Stimulated activated CD4-positive, alpha-beta T cell treated with anti-CD3 and anti-CD28 coated beads, Interleukin-2, amount 100 ng/mL, for 48 hours (primary cell): ENCODE results near the gene SPECC1.
"Not testable (repeated sequence)": the region's sequence is repeated elsewhere in the genome, so short reads cannot be mapped to it uniquely, and the experiment has no call there.

Source experiments
- DNase-seq, 2 donors: peaks; one replicate each; pipeline ENCODE4 v3.0.0-alpha.2; 2020

SPECC1 gene

GRCh38 chr17:20142268-20142667 is 133.1 kb downstream of the SPECC1 start:
- no peak for DNase-seq

- no peak for DNase-seq
These were observed 134.6 kb downstream of the SPECC1 start for GRCh38 chr17:20143740-20144139.

- DNase-seq = no peak
These were observed 136.4 kb downstream of the SPECC1 start for GRCh38 chr17:20145567-20145966.

GRCh38 chr17:20149251-20149650 is 140.1 kb downstream of the SPECC1 start:
- no peak for DNase-seq

- no peak for DNase-seq
These were observed 142.0 kb downstream of the SPECC1 start for GRCh38 chr17:20151174-20151573.

DNA sequence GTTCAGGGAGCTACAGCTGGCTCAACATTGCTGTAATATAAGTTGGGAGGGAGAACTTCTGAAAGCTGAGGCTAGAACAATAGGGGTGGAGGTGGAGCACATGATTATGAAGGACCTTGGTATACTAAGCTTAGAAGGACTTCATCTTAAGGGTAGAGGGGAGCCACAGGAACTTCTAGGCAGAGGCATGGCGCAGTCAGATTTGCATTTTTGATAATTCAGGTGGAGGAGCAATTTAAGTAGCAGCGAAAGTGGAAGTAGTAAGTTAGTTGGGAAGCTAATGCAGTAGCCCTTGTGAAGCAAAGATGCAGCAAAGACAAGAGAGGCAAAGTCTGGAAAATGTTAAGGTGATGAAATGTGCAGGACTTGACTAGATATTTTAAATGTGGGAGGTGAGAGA is 144.1 kb downstream of the SPECC1 start:
- DNase-seq = no peak

- DNase-seq = no peak
These were observed 145.3 kb downstream of the SPECC1 start for GRCh38 chr17:20154286-20155000.

GRCh38 chr17:20155258-20156195 is 146.4 kb downstream of the SPECC1 start:
- DNase-seq = peak; percentile 89

DNA sequence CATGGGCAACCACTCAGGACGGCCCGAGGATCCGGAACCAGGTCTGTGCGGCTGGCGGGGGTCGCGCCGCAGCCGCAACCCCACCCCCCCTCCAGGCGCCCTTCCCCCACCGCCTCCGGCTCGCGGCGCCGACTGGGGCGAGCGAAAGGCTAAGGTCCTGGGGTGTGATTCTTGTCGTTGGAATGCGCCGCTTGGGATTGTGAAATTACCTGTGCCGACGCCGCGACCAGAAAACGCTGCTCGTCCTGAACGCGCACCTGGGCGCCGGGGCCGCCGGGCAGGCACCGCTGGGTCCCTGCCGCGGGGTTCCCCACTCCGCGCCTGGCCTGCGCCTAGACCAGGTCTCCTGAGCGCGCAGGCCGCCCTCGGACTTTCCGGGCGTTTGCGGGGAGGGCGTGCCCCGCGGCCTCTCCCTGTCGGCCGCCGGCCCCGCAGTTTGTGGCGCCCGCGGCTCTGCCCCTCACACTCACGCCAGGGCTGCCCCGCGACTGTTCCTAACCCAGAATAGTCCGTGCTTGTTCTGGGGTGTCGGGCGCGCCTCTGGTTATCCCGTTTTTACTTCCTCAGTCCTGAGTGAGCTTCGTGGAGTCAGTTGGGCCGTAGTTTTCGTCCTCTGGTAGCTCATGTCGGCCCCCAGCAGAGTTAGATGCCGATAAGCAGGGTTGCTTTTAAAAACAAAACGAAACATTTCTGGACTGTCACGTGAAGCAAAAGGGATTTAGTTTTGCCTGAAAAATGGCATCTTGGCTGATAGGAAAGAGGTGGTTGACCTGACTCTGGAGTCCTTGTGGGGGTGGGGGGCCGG is 147.2 kb downstream of the SPECC1 start:
- DNase-seq = peak; percentile 2 to 20

GRCh38 chr17:20157001-20157310 is 147.8 kb downstream of the SPECC1 start:
- DNase-seq = no peak

- no peak for DNase-seq
These were observed 149.4 kb downstream of the SPECC1 start for GRCh38 chr17:20158580-20158979.

DNA sequence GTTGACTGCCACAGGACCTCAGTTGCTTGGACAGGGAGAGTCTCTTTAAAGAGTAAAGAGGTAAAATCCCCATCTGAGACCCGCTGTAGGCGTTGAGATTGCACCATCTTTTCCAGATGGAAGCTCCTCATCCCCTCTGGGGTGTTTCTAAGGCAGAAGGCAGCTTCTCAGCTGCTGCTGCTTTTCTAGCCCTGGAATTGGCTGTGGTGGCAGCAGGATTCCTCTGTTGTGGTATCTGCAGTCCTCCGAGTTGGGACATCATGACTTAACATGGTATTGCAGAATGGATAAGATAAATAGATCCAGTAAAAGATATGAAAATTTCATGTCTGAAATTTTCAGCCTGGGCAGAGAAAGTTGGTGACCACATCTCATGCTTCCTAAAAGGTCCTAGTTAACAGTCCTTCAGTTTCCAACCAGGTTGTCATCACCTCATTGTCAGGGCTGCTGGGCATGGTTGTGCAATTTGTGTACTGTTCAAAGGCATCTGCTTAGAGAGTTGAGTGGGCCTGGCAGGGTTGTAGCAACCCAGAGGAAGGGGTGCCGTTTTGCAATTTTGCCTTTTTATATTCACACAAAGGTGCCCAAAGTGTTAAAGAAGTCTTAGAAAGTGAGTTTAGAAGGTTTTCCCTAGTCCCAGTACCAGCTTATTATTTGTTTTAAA is 150.4 kb downstream of the SPECC1 start:
- DNase-seq = no peak

DNA sequence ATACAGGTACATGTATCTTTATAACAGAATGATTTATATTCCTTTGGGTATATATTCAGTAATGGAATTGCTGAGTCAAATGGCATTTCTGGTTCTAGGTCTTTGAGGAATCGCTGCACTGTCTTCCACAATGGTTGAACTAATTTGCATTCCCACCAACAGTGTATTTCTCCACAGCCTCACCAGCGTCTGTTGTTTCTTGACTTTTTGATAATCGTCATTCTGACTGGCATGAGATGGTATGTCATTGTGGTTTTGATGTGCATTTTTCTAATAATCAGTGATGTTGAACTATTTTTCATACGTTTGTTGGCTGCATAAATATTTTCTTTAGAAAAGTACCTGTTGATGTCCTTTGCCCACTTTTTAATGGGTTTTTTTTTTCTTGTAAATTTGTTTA is 156.4 kb downstream of the SPECC1 start:
- not testable (repeated sequence) for DNase-seq

- no peak for DNase-seq
These were observed 160.9 kb downstream of the SPECC1 start for GRCh38 chr17:20170085-20170484.

- DNase-seq = no peak
These were observed 162.7 kb downstream of the SPECC1 start for GRCh38 chr17:20171741-20172365.

DNA sequence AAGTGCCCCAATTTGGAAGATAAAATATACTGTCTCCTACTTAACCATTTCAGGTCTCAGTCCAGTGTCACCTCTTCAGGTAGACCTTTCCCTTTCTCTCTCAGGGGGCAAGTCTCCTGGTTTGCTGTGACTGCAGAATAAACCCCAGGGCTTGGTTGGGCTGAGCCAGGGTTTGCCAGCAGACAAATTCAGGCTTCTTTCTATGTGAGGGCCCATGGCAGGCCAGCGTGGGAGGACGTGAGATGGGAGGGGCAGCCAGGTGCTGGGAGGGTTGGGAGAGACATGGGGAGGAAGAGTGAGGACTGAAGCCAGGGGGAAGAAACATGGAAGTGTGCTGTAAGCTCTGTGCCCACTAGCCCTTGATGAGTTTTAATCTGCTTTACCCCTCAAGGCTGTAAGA is 163.2 kb downstream of the SPECC1 start:
- no peak for DNase-seq

DNA sequence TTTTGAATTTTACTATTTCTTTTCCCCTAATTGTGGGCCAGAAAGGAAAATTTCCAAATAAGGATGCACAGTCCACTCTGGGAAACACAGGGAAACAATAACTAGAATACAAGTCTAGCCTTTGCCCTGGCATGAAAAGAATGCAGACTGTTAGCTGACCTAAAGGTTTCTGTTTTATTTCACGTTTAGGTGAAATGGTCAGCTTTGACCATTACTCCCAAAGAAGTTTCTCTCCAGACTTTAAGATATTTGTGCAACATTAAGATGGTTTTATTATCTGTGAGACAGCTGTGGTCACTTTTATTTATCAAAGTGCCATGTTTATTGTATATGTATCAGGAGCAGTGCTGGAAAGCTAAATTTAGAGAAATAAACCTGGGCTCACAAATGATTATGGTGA is 163.9 kb downstream of the SPECC1 start:
- DNase-seq = no peak

GRCh38 chr17:20174588-20175265 is 165.6 kb downstream of the SPECC1 start:
- DNase-seq = no peak

DNA sequence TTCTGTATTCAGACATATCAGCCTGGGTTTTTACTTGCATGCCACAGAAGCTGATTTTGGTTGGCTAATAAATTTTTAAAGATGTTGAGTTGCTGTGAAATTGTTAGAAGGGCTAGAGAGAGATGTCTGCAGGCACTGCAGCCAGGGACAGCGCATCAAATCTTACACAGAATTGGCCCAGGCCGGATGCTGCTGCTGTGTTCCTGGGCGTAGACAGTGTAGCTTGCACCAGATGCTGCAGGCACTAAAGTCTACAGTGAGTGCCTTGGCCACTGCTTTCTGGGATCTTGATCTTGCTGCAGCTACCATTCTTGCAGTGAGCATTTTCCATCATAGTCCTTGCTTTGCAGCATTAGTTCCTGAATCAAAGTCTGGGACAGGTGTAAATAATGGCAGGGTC is 169.9 kb downstream of the SPECC1 start:
- no peak for DNase-seq

- no peak for DNase-seq
These were observed 171.5 kb downstream of the SPECC1 start for GRCh38 chr17:20180661-20181060.

DNA sequence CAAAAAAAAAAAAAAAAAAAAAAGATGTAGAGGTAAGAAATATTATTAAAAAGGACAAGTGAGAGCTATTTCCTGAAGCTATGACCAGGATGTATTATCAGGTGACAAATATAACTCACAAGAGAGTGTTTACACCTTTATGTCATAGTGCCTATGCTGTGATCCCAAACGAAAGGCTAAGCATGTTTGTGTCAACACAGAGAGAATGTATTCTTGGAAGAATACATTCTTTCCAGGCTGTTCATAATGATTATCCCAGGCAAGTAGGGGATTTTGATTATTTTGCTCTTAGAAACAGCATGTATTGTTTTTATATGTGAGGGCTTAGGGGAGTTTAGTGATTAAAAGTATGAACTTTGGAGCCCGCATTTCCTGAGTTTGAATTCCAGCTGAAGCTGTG is 175.0 kb downstream of the SPECC1 start:
- no peak for DNase-seq
